ENCODE measurements around the gene CITED2. TPM values are rescaled to one million over a fixed set of nuclear protein-coding genes. Genes with fewer than 3 reads are reported as not detected.

CITED2 gene
- total RNA-seq, 3 donors from 2014 or later (not counting 1 experiment from before 2014, with no cell fraction given): 89.8 to 152 (median 112) TPM

GRCh38 chr6:139394027-139394649 lies 19.7 kb upstream of the CITED2 start:
- Histone ChIP-seq H3K27me3 (ENCODE audit: control insufficient read depth, insufficient read depth, low read length) (no peaks in the 10 kb centered on the region), H3K36me3 (ENCODE audit: control insufficient read depth, insufficient read depth, low read length) (no peaks in the 10 kb centered on the region), H3K9me3 (ENCODE audit: control insufficient read depth, insufficient read depth, low read length) (no peaks in the 10 kb centered on the region), H3K4me3 (ENCODE audit: low read length) (no peak overlapping the region), H3K4me1 (ENCODE audit: control insufficient read depth, insufficient read depth, low read length) (no peaks in the 10 kb centered on the region), H3K27ac (ENCODE audit: low read length) (no peak overlapping the region)
- no peak for TF ChIP-seq CTCF (IDR thresholded peaks at IDR 0.05)
- H3K9me3 Mint-ChIP-seq: no peaks in the 10 kb centered on the region
- DNase-seq (no peak), ATAC-seq (peak in 1 of 3 donors; percentile 50)
- H3K27me3 Mint-ChIP-seq (ENCODE audit: low read depth in 2 of 2): peaks cover 6 to 13% of the 10 kb centered on the region in 2 donors
- intact Hi-C loops (cut with micrococcal nuclease): no loop called here
- no peaks in the 10 kb centered on the region for H3K36me3 Mint-ChIP-seq
- WGBS (ENCODE audit: insufficient coverage): no CpG with 5 or more reads among the region's 1 CpG
- no peak overlapping the region for H3K4me3 Mint-ChIP-seq
- no peak overlapping the region for H3K27ac Mint-ChIP-seq
- no peaks in the 10 kb centered on the region for H3K4me1 Mint-ChIP-seq

GRCh38 chr6:139392794-139393193 lies 18.3 kb upstream of the CITED2 start:
- H3K4me1 Mint-ChIP-seq: no peaks in the 10 kb centered on the region
- DNase-seq (no peak), ATAC-seq (peak in 1 of 3 donors; percentile 37)
- no peak overlapping the region for H3K27ac ChIP-seq (ENCODE audit: low read length)
- H3K36me3 ChIP-seq (ENCODE audit: control insufficient read depth, insufficient read depth, low read length): no peaks in the 10 kb centered on the region
- no peaks in the 10 kb centered on the region for H3K36me3 Mint-ChIP-seq
- no peak overlapping the region for H3K4me3 Mint-ChIP-seq
- H3K4me1 ChIP-seq (ENCODE audit: control insufficient read depth, insufficient read depth, low read length): no peaks in the 10 kb centered on the region
- H3K4me3 ChIP-seq (ENCODE audit: low read length): no peak overlapping the region
- WGBS (ENCODE audit: insufficient coverage): 82% methylated on average over 1 of the region's 1 CpG
- peaks cover 3 to 11% of the 10 kb centered on the region in 2 donors for H3K27me3 Mint-ChIP-seq (ENCODE audit: low read depth in 2 of 2)
- H3K9me3 Mint-ChIP-seq: no peaks in the 10 kb centered on the region
- no peak for TF ChIP-seq CTCF (IDR thresholded peaks at IDR 0.05)
- intact Hi-C loops (cut with micrococcal nuclease): no loop called here
- no peaks in the 10 kb centered on the region for H3K27me3 ChIP-seq (ENCODE audit: control insufficient read depth, insufficient read depth, low read length)
- no peaks in the 10 kb centered on the region for H3K9me3 ChIP-seq (ENCODE audit: control insufficient read depth, insufficient read depth, low read length)
- no peak overlapping the region for H3K27ac Mint-ChIP-seq

GRCh38 chr6:139391709-139392108 lies 17.3 kb upstream of the CITED2 start:
- H3K9me3 ChIP-seq (ENCODE audit: control insufficient read depth, insufficient read depth, low read length): no peaks in the 10 kb centered on the region
- H3K27me3 Mint-ChIP-seq (ENCODE audit: low read depth in 2 of 2): peaks cover 0 to 8% of the 10 kb centered on the region in 2 donors
- no peaks in the 10 kb centered on the region for H3K27me3 ChIP-seq (ENCODE audit: control insufficient read depth, insufficient read depth, low read length)
- no peaks in the 10 kb centered on the region for H3K4me1 Mint-ChIP-seq
- ATAC-seq: no peak
- intact Hi-C loops (cut with micrococcal nuclease): no loop called here
- 88% methylated on average over 3 of the region's 3 CpGs for WGBS (ENCODE audit: insufficient coverage)
- no peaks in the 10 kb centered on the region for H3K4me1 ChIP-seq (ENCODE audit: control insufficient read depth, insufficient read depth, low read length)
- no peak overlapping the region for H3K4me3 ChIP-seq (ENCODE audit: low read length)
- TF ChIP-seq CTCF (IDR thresholded peaks at IDR 0.05): no peak
- H3K36me3 Mint-ChIP-seq: no peaks in the 10 kb centered on the region
- H3K4me3 Mint-ChIP-seq: no peak overlapping the region
- H3K36me3 ChIP-seq (ENCODE audit: control insufficient read depth, insufficient read depth, low read length): no peaks in the 10 kb centered on the region
- DNase-seq: no peak
- H3K27ac ChIP-seq (ENCODE audit: low read length): no peak overlapping the region
- H3K9me3 Mint-ChIP-seq: no peaks in the 10 kb centered on the region
- no peak overlapping the region for H3K27ac Mint-ChIP-seq

GRCh38 chr6:139390447-139390846 lies 16.0 kb upstream of the CITED2 start:
- Mint-ChIP-seq H3K27ac (no peak overlapping the region), H3K4me1 (no peaks in the 10 kb centered on the region), H3K4me3 (no peak overlapping the region), H3K9me3 (no peaks in the 10 kb centered on the region), H3K27me3 (ENCODE audit: low read depth in 2 of 2) (peaks cover 0 to 8% of the 10 kb centered on the region in 2 donors), H3K36me3 (no peaks in the 10 kb centered on the region)
- DNase-seq: no peak
- WGBS (ENCODE audit: insufficient coverage): 89% methylated on average over 2 of the region's 2 CpGs
- Histone ChIP-seq H3K9me3 (ENCODE audit: control insufficient read depth, insufficient read depth, low read length) (no peaks in the 10 kb centered on the region), H3K27me3 (ENCODE audit: control insufficient read depth, insufficient read depth, low read length) (no peaks in the 10 kb centered on the region), H3K4me1 (ENCODE audit: control insufficient read depth, insufficient read depth, low read length) (no peaks in the 10 kb centered on the region), H3K27ac (ENCODE audit: low read length) (no peak overlapping the region), H3K36me3 (ENCODE audit: control insufficient read depth, insufficient read depth, low read length) (no peaks in the 10 kb centered on the region), H3K4me3 (ENCODE audit: low read length) (no peak overlapping the region)
- intact Hi-C loops (cut with micrococcal nuclease): no loop called here
- ATAC-seq: no peak
- TF ChIP-seq CTCF (IDR thresholded peaks at IDR 0.05): no peak
